ENCODE results near the gene STAM2.
"Not testable (repeated sequence)": the region's sequence is repeated elsewhere in the genome, so short reads cannot be mapped to it uniquely, and the experiment has no call there.

- not testable (repeated sequence) for TF ChIP-seq EZH2 (IDR thresholded peaks at IDR 0.05; ENCODE audit: borderline replicate concordance); CTCF (IDR thresholded peaks at IDR 0.05; ENCODE audit: poor library complexity); EZH2phosphoT487 (IDR thresholded peaks at IDR 0.05; ENCODE audit: low read depth, severe bottlenecking, unreplicated experiment)
Measured at GRCh38 chr2:152090726-152091125, 84.8 kb downstream of the STAM2 start.

All from hepatocyte (in vitro differentiated cells).